GM11168 (cell line): ENCODE data around the gene UCP3.
"Not testable (repeated sequence)": the region's sequence is repeated elsewhere in the genome, so short reads cannot be mapped to it uniquely, and the experiment has no call there.

Experiments used
- in situ Hi-C: fragments of 300-500 bp; cut with MboI; formaldehyde crosslinking; loops from one replicate; pipeline ENCODE4 v1.12.0; 2022; ENCODE audit warnings: low sequenced_read_pairs; ENCODE audit not compliant: unreplicated experiment

Gene UCP3

GRCh38 chr11:74002832-74003231, 6.1 kb downstream of the UCP3 start:
- in situ Hi-C loops, result no loop called here

DNA sequence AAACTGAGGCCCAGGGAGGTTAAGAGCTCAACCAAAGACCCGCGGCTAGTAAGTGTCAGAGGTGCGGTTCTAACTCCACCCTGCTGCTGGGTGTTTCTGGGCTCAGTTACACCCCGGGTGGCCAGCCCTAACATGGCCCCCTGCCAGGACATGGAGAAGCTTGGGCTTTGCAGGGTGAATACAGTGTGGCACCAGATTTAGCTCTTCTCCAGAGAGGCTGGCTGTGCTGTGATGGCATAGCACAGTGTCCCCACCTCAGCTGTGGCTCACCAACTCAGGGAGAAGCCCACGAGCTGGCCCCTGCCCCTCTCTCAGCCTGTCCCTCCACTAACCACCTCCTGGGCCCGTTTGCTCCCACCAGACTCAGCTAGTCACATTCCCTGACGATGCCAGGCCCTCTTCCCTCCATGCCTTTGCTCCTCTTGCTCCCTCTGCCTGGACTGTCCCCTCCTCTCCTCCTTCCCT, 7.0 kb downstream of the UCP3 start:
- in situ Hi-C loops, result no loop called here

GRCh38 chr11:74000307-74001133, 8.4 kb downstream of the UCP3 start:
- in situ Hi-C loops, result no loop called here

DNA sequence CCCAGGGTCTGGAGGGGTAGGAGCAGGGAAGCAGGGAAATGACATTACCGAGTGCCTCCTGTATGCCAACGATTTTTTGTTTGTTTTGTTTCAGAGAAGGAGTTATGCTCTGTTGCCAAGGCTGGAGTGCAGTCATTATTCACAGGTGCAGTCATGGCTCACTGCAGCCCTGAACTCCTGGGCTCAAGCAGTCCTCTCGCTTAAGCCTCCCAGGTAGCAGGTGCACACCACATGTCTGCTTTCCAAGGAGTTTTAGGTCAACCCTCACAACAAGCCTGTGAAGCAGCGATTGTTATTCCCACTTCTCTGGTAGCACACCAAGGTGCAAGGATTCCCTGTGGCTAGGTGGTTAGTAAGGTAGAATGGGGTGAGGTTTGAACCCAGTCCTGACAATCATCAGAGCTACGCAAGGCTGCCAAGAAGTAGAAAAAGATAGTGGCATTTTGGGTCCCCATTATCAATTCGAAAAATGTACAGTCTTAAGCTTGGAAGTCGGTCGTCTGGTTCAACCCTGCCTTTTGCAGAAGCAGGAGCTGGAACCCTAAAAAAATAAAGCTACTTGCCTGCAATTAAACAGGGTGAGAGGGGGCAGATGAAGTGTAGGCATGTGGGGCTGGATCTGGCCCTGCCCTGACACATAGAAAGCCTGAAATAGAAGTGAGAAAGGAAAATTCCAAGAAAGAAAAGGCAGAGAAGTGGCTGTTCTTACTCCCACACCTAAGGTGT, 9.1 kb downstream of the UCP3 start:
- in situ Hi-C loops, result no loop called here

DNA sequence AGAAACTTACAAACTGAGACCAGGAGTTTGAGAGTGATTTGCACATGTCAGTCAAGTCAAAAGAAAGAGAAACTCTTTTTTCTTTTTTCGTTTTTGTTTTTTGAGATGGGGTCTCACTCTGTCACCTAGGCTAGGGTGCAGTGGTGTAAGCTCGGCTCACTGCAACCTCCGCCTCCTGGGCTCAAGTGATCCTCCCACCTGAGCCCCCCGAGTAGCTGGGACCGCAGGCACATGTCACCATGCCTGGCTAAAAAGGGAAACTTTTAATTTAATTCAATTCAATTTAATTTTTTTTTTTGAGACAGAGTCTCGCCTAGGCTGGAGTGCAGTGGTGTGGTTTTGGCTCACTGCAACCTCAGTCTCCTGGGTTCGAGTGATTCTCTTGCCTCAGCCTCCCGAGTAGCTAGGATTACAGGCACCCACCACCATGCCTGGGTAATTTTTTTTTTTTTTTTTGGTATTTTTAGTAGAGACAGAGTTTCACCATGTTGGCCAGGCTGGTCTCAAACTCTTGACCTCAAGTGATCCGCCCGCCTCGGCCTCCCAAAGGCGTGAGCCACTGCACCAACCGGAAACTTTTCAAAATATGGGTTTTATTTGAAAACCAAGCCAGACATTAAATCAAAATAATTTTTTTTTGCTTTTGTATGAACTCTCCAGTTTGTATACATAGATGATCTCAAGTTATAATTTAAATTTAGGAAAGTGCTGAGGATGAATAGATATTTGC, 9.9 kb downstream of the UCP3 start:
- in situ Hi-C loops, result no loop called here

DNA sequence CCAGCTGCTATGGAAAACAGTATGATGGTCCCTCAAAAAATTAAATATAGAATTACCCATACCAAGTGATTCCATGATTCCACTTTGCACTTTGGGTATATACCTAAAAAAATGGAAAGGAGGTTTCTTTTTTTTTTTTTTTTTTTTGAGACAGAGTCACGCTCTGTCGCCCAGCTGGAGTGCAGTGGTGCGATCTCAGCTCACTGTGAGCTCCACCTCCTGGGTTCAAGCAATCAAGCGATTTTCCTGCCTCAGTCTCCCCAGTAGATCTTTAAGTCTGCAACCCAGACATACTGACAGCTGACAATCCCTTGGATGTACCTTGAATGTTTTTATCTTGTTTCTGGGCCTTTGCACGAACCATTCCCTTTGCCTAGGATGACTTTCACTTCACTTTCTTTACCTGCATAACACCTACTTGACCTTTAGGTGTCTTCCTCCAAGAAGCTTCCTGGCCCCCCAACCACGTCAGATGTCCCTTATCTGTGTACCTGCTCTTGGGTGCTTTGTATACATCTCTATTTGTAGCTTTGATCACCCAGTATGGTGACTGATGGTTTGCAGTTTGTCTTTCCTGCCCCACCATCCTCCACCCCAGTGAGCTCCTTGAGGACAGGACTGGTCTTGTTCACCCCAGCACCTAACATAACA, 11.6 kb downstream of the UCP3 start:
- in situ Hi-C loops, result no loop called here

- in situ Hi-C loops, result no loop called here
These were observed 12.6 kb downstream of the UCP3 start for GRCh38 chr11:73996161-73996747.

- in situ Hi-C loops, result no loop called here
These were observed 13.2 kb downstream of the UCP3 start for GRCh38 chr11:73995731-73996130.

GRCh38 chr11:73995247-73995646, 13.6 kb downstream of the UCP3 start:
- in situ Hi-C loops, result no loop called here

DNA sequence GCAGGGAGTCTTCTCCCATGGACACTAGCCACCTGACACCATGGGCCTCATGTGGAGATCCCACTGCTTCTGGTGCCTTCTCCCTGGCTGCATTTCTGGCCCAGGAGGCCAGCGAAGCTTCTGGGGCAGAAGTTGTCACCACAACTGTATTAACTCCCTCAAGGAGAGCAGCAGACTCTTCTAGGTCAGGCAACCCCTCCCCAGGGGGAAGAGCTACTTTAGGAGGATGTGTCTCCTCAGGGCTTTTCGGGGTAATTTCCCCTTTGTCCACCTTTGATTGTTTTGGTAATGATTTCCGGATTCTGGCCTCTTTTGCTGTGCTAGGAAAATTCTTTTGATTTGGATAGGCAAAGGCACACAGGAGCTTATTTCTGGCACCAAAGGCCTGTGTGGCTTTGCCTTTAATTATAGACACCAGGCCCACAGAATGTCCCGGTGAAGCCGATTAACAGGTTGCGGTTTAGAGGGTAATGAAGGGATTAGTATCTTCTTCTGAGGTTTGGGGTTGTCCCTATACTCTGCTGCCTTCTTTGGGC, 17.3 kb downstream of the UCP3 start:
- in situ Hi-C loops, result no loop called here

DNA sequence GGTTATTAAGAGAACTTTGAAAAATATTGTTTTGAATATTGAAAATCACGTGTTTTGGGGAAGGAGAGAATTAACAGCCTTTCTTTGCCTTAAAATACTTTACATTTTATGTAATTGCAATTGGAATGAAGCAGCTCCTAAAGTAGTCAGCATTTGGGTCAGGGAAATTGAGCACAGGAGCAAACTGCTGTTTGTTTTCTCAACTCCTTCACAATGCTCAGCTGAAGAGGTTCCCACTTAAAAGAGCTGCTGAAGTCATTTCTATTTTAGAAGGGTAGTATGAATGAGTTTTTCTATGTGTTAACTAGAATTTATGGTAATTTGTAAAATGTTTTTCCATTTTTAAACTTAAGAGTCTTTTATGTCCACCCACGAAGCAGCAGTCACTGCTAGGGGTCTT, 18.2 kb downstream of the UCP3 start:
- in situ Hi-C loops, result no loop called here

- in situ Hi-C loops, result no loop called here
These were observed 19.7 kb downstream of the UCP3 start for GRCh38 chr11:73989156-73989555.

DNA sequence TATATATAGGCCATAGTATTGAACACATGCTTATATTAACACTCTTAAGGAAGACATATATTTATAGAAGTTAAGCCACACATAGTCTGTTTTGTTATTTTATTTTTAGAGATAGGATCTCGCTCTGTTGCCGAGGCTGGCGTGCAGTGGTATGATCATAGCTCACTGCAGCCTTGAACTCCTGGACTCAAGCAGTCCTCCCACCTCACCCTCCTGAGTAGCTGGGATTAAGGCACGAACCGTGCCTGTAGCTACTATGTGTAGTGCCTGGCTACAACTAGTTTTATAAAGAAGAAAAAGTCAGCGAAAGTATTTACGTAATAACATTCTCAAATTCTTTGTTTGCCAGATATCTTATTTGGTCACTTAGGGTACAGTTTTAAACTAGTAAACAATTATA, 20.7 kb downstream of the UCP3 start:
- in situ Hi-C loops, result no loop called here

GRCh38 chr11:73985661-73986060, 23.2 kb downstream of the UCP3 start:
- in situ Hi-C loops, result not testable (repeated sequence)

DNA sequence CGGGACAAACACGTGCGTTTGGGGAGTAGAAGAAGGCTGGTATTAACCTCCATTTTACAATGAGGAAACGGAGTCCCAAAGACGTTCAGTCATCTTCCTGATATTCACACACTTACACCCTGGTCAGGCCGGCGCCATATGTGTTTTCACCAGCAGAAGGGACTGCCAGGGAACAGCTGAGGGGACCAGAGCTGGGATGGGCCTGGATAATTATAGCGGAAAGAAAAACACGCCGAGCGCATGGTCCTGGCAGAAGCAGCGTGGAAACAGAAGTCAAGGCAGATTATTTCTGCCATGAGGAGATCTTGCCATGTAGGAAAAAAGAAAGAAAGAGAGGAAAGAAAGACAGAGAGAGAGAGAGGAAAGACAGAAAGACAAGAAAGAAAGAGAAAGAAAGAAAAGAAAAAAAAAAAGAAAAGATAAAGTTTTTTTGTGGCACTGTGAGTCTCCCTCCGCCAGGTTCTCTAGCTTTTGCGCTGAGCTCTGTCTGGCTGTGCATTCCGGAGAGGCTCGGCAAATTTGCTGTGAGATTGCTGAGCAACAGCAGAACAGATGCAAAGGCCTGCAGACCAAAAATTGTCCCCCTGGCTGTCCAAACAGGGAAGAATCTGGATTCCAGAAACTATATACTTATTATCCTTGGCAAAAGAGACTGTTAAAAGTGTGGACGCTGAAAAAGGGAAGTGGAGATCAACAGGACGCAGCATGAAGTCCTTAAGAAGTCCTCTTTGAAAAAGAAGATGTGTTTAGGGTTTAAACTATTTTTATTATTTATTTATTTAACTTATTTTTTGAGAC, 24.9 kb downstream of the UCP3 start:
- in situ Hi-C loops, result no loop called here

DNA sequence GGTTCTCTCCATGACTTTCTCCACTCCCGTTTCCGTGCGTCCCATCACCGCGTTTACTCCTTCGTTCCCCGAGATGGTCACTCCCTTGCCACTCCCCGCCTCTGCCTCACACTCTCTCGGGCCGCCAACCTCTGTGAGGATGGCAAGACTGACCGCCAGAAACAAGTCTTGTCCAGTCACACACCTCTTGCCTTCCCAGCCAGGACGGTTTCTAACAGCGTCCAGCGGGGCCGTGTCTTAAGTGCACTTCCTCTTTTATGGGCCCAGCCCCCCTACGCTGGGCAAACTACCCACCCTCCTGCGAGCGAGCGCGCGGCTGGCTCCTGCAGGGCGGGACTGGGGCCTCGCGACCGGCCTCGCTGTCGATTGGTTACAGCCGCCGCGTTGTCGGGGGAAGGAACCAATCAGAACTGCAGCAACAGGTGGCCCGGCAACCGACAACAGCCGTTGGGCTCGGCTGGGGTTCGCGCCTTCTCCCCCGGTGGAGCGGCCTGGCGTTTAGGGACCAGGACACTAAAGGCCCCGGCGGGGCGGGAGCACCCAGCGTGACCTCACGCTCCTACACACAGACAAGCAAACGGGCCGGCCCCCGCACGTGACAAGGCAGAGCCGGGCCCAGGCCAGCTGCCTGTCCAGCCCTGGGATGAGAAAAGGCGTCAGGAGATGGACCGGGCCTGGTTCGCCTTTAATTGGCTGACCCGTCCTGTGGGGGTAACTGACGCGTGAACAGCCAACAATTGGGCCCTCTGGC, 25.7 kb downstream of the UCP3 start:
- in situ Hi-C loops, result no loop called here

DNA sequence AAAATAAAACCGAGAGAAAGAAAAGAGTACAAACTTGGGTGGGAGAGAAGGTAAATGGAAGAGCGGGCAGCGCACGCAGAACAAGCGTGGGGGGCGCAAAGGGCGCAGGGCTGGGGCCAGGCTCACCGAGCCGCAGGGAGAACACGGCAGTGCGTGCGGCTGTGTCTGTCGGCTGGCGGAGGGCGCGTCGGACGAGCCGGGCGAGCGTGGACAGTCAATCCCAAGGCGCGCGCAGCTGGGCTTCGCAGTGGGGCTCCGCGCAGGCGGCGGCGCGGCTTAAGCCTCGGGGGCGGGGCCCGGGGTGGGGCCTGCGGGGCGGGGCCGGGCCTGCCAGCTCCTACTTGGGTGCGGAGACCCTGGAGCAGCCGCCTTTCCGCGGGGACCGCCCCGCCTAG, 26.3 kb downstream of the UCP3 start, which contains the start of gene UCP2:
Gene UCP2, minus strand, starts transcription at position 249 of the 395 bp plus-strand sequence. CDS start 4,465 bp downstream, outside the sequence.
- in situ Hi-C loops, result no loop called here
